MM.1S (cell line): ENCODE results near the gene SYTL4.

Source experiments
- CTCF ChIP-seq: fragments of 300-600 bp; sonication (generic); IDR thresholded peaks from 2 replicates; pipeline ENCODE4 v1.5.1; 2016; ENCODE audit warnings: antibody characterized with exemption, low read length, mixed read lengths
- EZH2 ChIP-seq: fragments of 300-600 bp; sonication (generic); optimal IDR thresholded peaks from 2 replicates; pipeline ENCODE3; 2017; ENCODE audit warnings: low read depth, mild to moderate bottlenecking, antibody characterized with exemption, low read length, mixed read lengths
- EZH2phosphoT487 ChIP-seq: fragments of 300-600 bp; sonication (generic); IDR thresholded peaks from 2 replicates; pipeline ENCODE4 v1.6.1; 2018; ENCODE audit warnings: antibody characterized with exemption, low read length

GRCh38 chrX:100648458-100649417 lies 83.2 kb downstream of the SYTL4 start:
- TF ChIP-seq EZH2 (no peak), CTCF (no peak), EZH2phosphoT487 (no peak)
